Mucosa of gallbladder (tissue), 1 donor: ENCODE data around the gene RBSN. TPM values are rescaled to one million over a fixed set of nuclear protein-coding genes. Genes with fewer than 3 reads are reported as not detected.
"Not testable (repeated sequence)": the region's sequence is repeated elsewhere in the genome, so short reads cannot be mapped to it uniquely, and the experiment has no call there.

Experiments
- DNase-seq: peaks from one replicate; pipeline ENCODE4 v3.0.0-alpha.2; 2020; ENCODE audit warnings: low spot score
- total RNA-seq: library from RNA; stranded (reverse); gene quantifications from one replicate; pipeline ENCODE4 v1.2.1, GENCODE V29; 2021
- donor health status: DM: no; HTN: no; CAD: no.

The RBSN gene
- 19.2 TPM for total RNA-seq

GRCh38 chr3:15098503-15099363 is at the start of gene RBSN:
Gene RBSN, minus strand, starts transcription at chr3:15099148. Its CDS starts 3,028 bp downstream, at chr3:15096120.
- DNase-seq, result peak; percentile 96

DNA sequence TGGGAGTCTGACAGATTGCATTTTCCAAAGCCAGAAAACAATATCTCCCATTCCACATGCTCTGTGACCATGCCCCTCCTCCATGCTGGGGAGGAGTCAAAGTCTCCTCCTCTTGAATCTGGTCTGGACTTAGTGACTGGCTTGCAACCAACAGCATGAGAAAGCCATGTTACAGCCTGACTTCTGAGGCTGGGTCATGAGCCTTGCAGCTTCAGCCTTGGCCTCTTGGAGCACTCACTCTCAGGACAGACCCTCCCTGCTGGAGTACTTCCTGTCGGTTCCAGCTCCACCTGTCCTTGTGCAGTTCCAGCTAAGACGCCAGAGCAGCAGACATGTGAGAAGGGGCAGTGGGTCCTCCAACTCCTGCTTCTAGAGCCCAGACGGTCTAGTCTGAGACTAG is 49.7 kb upstream of the RBSN start:
- peak; percentile 13 for DNase-seq

GRCh38 chr3:15136885-15137284 is 37.9 kb upstream of the RBSN start:
- not testable (repeated sequence) for DNase-seq

GRCh38 chr3:15134968-15135367 is 36.0 kb upstream of the RBSN start:
- not testable (repeated sequence) for DNase-seq

DNA sequence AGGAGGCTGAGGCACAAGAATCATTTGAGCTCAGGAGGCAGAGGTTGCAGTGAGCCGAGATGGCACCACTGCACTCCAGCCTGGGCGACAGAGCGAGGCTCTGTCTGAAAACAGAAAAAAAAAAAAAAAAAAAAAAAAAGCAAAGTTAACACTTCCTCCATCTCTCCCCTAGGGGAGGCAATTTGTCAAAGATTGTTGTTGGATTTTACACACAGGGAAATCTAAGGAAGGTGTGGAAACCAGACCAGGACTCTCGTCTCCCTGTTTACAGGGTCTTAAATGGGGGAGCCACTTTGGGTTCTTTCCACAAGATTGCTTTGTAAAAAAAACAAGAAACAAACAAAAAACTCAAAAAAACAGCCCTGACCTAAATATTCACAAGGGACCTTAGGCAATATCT is 29.5 kb upstream of the RBSN start:
- not testable (repeated sequence) for DNase-seq

DNA sequence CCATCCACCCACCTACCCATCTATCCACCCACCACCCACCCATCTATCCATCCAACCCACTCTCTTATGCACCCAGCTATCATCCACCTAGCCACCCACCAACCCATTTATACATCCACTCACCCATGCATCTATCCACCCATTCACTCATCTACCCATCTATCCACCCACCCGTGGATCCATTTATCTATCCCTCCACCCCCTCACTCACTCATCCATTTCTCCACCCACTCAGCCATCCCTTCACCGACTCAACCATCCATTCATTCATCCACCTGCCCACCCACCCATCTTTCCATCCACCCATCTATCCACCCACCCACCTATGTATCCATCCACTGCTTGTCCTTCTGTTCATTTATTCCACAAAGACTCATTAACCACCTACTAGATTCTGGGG is 28.0 kb upstream of the RBSN start:
- DNase-seq, result not testable (repeated sequence)

GRCh38 chr3:15122398-15122797 is 23.4 kb upstream of the RBSN start:
- DNase-seq, result no peak

- DNase-seq, result no peak
Measured at GRCh38 chr3:15121936-15122335, 23.0 kb upstream of the RBSN start.

- DNase-seq, result no peak
Measured at GRCh38 chr3:15120986-15121385, 22.0 kb upstream of the RBSN start.

DNA sequence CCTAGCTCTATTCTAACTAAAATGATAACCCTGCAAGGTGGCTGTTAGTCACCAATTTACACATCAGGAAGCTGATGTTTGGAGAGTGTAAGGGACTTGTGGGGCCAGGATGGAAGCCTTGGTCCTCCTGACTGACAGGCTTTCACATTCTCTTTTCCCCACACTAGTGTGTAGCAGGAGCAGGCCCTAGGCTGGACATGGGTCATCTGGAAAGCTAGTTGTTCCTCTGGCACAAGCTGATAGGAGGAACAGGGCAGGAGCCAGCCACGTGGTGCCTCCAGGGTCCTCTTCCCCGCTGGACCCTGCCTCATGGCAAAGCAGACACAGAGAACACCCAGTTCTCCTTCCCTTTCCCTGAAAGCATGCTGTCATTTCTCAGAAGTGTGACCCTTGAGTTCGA is 18.1 kb upstream of the RBSN start:
- no peak for DNase-seq

- no peak for DNase-seq
Measured at GRCh38 chr3:15116032-15116669, 17.2 kb upstream of the RBSN start.

GRCh38 chr3:15114466-15115358 is 15.8 kb upstream of the RBSN start:
- no peak for DNase-seq

DNA sequence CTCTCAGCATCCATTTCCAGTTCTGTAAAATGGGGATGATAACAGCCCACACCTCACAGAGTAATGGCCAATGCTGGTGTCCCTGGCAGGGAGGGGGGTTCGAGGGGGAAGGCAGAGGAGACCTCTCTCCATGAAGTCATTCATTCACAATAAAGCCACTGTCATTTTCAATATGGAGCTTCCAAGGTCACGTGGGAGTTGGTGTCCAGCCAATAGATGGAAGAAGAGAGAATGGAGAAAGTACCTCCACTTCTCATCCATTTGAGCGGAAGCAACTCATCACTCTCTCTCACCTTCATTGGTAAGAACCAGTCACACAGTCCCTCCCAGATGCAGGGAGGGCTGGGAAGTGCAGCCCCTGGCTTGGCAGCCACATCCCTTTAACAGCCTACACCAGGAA is 14.9 kb upstream of the RBSN start:
- DNase-seq, result no peak

GRCh38 chr3:15113471-15113870 is 14.5 kb upstream of the RBSN start:
- no peak for DNase-seq

GRCh38 chr3:15112011-15112410 is 13.1 kb upstream of the RBSN start:
- no peak for DNase-seq

GRCh38 chr3:15110206-15110605 is 11.3 kb upstream of the RBSN start:
- no peak for DNase-seq

DNA sequence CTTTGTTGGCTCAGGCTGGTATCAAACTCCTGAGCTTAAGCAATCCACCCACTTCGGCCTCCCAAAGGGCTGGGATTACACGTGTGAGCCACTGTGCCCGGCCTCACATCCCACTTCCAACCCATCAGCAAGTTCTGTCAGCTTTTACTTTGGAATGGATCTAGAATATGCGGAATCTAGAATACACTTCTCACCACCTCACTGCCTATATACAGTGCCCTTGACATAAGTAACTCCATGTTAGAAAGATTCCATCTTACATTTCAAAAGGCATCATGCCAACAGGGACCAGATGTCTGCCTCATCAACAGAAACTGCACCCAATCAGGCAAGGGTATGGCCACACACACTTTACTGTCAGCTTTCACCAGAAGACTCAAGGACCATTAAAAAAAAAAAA is 9.9 kb upstream of the RBSN start:
- no peak for DNase-seq

- peak; percentile 54 for DNase-seq
Measured at GRCh38 chr3:15108082-15108545, 9.2 kb upstream of the RBSN start.

GRCh38 chr3:15107075-15107947 is 8.4 kb upstream of the RBSN start:
- no peak for DNase-seq

DNA sequence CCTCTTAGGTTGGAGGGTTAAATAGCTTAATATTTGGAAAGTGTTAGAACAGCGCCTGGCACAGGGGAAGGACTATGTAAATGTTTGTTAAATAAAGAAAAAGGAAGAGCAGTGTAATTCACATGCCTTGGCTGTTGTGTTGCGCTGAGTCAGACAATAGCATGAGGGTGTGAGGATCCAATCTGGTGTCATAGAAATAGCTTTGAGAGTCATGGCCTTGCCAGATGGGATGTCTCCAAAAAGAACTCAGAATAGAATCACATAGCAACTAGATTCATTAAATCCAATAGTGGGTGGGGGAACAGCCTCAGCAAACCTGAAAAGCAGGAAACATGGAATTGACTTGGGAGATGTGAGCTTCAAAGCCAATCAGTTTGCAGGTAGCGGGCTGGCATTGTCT is 3.9 kb upstream of the RBSN start:
- DNase-seq, result peak; percentile 30

DNA sequence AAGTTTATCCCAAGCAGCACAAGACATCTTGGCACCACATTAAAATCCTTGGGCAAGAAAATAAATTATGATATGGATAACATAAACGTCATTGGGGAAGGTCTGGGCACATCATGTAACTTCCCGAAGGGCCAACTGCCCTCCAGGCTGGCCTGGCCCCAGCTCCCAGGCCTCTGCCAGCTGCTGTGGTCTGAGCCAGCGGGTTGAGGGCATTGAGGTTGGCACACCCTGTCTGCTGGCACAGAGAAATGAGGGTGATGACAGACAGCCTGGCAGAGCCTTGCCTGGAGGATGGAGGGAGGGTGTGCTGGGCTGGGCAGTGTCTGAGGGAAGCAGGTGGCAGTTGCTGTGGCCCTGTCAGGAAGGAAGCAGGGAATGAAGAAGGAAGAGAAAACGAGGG is 3.3 kb upstream of the RBSN start:
- peak; percentile 84 for DNase-seq
